Left lung (tissue), 10 donors: ENCODE data around the gene ATF4. TPM values are rescaled to one million over a fixed set of nuclear protein-coding genes. Genes with fewer than 3 reads are reported as not detected.
A peak's percentile ranks its signal among the peaks of the same experiment; 100 is the strongest.

ENCODE experiments used
- ATAC-seq: fragments of 200-7000 bp; cut with Tn5 transposase; one replicate; pipeline ENCODE4 v1.9.1; 2020; ENCODE audit warnings: moderate library complexity
- DNase-seq, 4 donors: peaks; one replicate each; pipeline ENCODE4 v3.0.0-alpha.2; 2013 to 2020
- H3K27ac ChIP-seq, 2 donors: fragments of 200-600 bp; sonication (generic) in 1 of 2; one replicate each; pipeline versions ENCODE4 v1.5.0 to v1.8.0; 2020 to 2021
- H3K27me3 ChIP-seq, 2 donors: fragments of 200-600 bp; sonication (generic) in 1 of 2; one replicate each; pipeline versions ENCODE4 v1.5.0 to v1.8.0; 2020 to 2021
- H3K36me3 ChIP-seq, 2 donors: fragments of 200-600 bp; sonication (generic) in 1 of 2; one replicate each; pipeline versions ENCODE4 v1.5.0 to v1.8.0; 2020 to 2021
- H3K4me1 ChIP-seq, 2 donors: fragments of 200-600 bp; one replicate each; pipeline ENCODE4 v1.8.0; 2021
- H3K4me3 ChIP-seq, 2 donors: fragments of 200-600 bp; sonication (generic) in 1 of 2; one replicate each; pipeline versions ENCODE4 v1.5.0 to v1.8.0; 2020 to 2021; ENCODE audit warnings: mild to moderate bottlenecking in 1 of 2
- H3K9me3 ChIP-seq, 2 donors: fragments of 200-600 bp; sonication (generic) in 1 of 2; one replicate each; pipeline versions ENCODE4 v1.5.0 to v1.8.0; 2020 to 2021
- CTCF ChIP-seq, 2 donors: fragments of 200-600 bp; sonication (generic) in 1 of 2; IDR thresholded peaks; one replicate each; pipeline versions ENCODE4 v1.5.0 to v1.8.0; 2021; ENCODE audit warnings: antibody characterized with exemption in 2 of 2
- intact Hi-C, 2 donors: fragments of 100-400 bp; cut with DNase I; formaldehyde crosslinking; loops; one replicate each; pipeline versions ENCODE4 v1.11.2 to v1.14.2; 2022
- polyA plus RNA-seq, 6 donors: library from polyadenylated mRNA; unstranded; fragments of 120-200 nt; gene quantifications; one replicate each; pipeline ENCODE4 v1.2.1, GENCODE V29; 2013; ENCODE audit not compliant: insufficient read length in 6 of 6
- total RNA-seq, 2 donors: library from RNA; stranded (reverse); fragmentation: NEBNext Ultra II Directional; extraction: Animal tissue kit (Norgen Biotek cat#: 25700); gene quantifications; one replicate each; pipeline ENCODE4 v1.2.1, GENCODE V29; 2021
- donor health status: DM: no; HTN: yes; CAD: no.
- donor health status: DM: no; HTN: no; CAD: no.

ATF4 gene
- total and polyA plus RNA-seq, 8 donors = 204 to 349 (median 309) TPM

GRCh38 chr22:39489094-39490068 lies 31.0 kb upstream of the ATF4 start:
- intact Hi-C loops = loop anchor here in 1 of 2 donors (5.0 kb wide), 1 partner anchor 38 kb away; no protein-coding TSS in a partner anchor
- no peaks in the 10 kb centered on the region for H3K27me3 ChIP-seq
- no peak overlapping the region for H3K27ac ChIP-seq
- ATAC-seq (peak; percentile 27), DNase-seq (no peak)
- no peak overlapping the region for H3K4me3 ChIP-seq
- TF ChIP-seq CTCF (IDR thresholded peaks at IDR 0.05) = no peak
- H3K4me1 ChIP-seq = peaks cover 0 to 23% of the 10 kb centered on the region in 2 donors
- H3K9me3 ChIP-seq = no peaks in the 10 kb centered on the region
- H3K36me3 ChIP-seq = no peaks in the 10 kb centered on the region

DNA sequence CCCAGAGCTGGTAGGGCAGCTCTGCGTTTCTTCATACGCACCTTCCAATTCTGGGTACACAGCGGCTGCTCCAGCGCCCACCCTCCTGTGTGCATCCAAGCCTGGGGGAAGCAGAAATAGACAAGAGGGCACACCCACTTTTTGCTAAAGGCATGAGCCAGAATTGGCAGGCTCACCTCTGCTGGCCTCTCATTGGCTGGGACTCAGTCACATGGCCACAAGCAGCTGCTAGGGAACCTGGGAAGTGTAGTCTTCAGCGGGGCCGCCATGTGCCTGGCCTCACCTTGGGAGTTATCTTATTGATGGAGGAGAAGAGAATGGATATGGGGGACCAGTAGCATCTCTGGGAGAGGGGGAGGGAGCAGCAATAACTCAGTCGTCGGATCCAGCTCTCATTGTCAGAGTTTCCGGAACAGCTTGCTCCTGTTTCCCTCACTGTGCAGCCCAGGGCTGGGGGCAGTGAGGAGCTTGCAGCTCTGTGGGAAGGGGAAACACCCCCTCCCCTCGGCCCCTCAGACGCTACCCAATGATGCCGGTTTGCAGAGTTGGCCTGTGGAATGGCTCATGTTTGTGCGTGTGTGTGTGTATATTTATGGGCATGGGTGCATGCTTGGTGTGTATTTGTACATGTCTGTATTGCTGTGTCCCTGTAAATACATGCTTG lies 30.1 kb upstream of the ATF4 start:
- Histone ChIP-seq H3K9me3 (no peaks in the 10 kb centered on the region), H3K27ac (no peak overlapping the region), H3K4me3 (no peak overlapping the region), H3K4me1 (peaks cover 0 to 32% of the 10 kb centered on the region in 2 donors), H3K36me3 (no peaks in the 10 kb centered on the region), H3K27me3 (no peaks in the 10 kb centered on the region)
- intact Hi-C loops = loop anchor here in 1 of 2 donors (5.0 kb wide), 1 partner anchor 37 kb away; no protein-coding TSS in a partner anchor
- no peak for TF ChIP-seq CTCF (IDR thresholded peaks at IDR 0.05)
- ATAC-seq (peak; percentile 86), DNase-seq (peak in 2 of 4 donors; percentile 83 to 94)

DNA sequence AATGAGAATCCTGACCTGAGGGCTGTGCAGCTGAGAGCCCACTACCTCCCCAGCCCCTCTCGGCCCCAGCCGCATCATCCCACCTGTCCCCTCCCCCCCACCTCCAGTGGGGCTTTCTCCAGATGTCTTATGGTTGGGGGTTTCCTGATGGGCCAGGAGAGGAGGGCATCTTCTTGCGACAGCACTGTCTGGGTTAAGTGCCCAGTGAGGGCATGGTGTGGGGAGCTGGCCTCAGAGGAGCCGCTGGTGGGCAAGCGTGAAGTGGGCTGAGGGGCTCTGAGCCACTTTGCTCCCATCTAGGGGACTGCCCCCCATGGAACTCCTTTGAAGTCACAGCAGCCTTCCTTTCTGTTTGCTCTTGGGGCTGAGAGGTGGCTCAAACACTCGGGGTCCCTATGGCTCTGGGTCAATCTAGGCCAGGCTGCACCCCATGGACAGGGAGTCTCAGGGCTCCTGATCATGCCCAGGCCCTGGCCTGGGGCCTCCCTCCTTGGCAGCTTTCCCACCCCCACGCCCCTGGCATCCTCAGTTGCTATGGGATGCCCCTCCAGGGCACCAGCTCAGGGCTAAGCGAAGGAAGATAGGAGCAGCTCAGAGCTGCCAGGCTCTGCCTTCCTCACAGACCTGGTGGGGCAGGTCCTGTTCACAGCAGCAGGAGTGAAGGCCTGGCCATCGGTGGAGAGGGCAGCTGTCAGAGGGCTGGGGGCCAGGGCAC lies 29.2 kb upstream of the ATF4 start:
- ATAC-seq (no peak), DNase-seq (no peak)
- Histone ChIP-seq H3K9me3 (no peaks in the 10 kb centered on the region), H3K4me1 (peaks cover 0 to 40% of the 10 kb centered on the region in 2 donors), H3K4me3 (no peak overlapping the region), H3K36me3 (no peaks in the 10 kb centered on the region), H3K27me3 (no peaks in the 10 kb centered on the region), H3K27ac (no peak overlapping the region)
- no peak for TF ChIP-seq CTCF (IDR thresholded peaks at IDR 0.05)
- intact Hi-C loops = loop anchor here in 1 of 2 donors (5.0 kb wide), 1 partner anchor 36 kb away; no protein-coding TSS in a partner anchor

DNA sequence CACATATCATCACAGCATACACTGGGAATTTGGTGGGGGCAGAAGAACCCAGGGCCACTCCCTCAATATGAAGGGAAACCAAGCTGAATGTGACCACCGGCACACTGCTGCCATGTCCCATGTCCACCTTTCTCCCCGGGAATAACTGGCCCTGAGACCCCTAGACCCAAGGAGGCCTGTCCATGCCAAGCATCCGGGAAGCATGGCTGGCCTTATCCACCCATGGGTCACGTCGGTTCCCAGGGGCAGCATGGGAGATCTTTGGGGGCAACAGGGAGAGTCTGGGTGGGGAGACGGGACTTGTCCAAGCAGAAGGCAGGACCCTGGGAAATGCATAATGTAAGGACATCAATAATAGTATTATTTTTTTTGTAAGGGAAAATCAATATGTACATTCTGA lies 28.7 kb upstream of the ATF4 start:
- no peak for DNase-seq
- H3K4me3 ChIP-seq = no peak overlapping the region
- TF ChIP-seq CTCF (IDR thresholded peaks at IDR 0.05) = no peak
- H3K9me3 ChIP-seq = no peaks in the 10 kb centered on the region
- H3K27me3 ChIP-seq = no peaks in the 10 kb centered on the region
- no peak overlapping the region for H3K27ac ChIP-seq
- no peaks in the 10 kb centered on the region for H3K36me3 ChIP-seq
- no peak for ATAC-seq
- intact Hi-C loops = loop anchor here in 1 of 2 donors (5.0 kb wide), 1 partner anchor 36 kb away; no protein-coding TSS in a partner anchor
- H3K4me1 ChIP-seq = peaks cover 0 to 46% of the 10 kb centered on the region in 2 donors
